CD1c-positive myeloid dendritic cell (primary cell): ENCODE data around the gene MYO5C.
A peak's percentile ranks its signal among the peaks of the same experiment; 100 is the strongest.

ENCODE experiments used
- DNase-seq: peaks from one replicate; pipeline ENCODE4 v3.0.0-alpha.2; 2016; ENCODE audit errors: extremely low spot score

MYO5C gene

GRCh38 chr15:52213206-52213605 is 82.4 kb downstream of the MYO5C start:
- no peak for DNase-seq

GRCh38 chr15:52208306-52208946 is 87.2 kb downstream of the MYO5C start:
- DNase-seq, result peak; percentile 64

- DNase-seq, result peak; percentile 31
These were observed 88.4 kb downstream of the MYO5C start for GRCh38 chr15:52207191-52207590.

GRCh38 chr15:52206446-52206845 is 89.2 kb downstream of the MYO5C start:
- DNase-seq, result no peak

GRCh38 chr15:52204657-52205056 is 90.9 kb downstream of the MYO5C start:
- DNase-seq, result no peak

GRCh38 chr15:52200831-52201365 is 94.7 kb downstream of the MYO5C start:
- no peak for DNase-seq

- no peak for DNase-seq
These were observed 96.3 kb downstream of the MYO5C start for GRCh38 chr15:52199271-52199670.

GRCh38 chr15:52196891-52197290 is 98.7 kb downstream of the MYO5C start:
- no peak for DNase-seq

GRCh38 chr15:52193791-52194190 is 101.8 kb downstream of the MYO5C start:
- no peak for DNase-seq

- no peak for DNase-seq
These were observed 102.3 kb downstream of the MYO5C start for GRCh38 chr15:52193321-52193720.

GRCh38 chr15:52191207-52191606 is 104.4 kb downstream of the MYO5C start, which contains the start of gene GNB5:
Gene GNB5, minus strand, starts transcription at chr15:52191392. Its CDS starts 6,716 bp downstream, at chr15:52184676.
- DNase-seq, result no peak

- DNase-seq, result no peak
These were observed 108.7 kb downstream of the MYO5C start for GRCh38 chr15:52186651-52187486.

GRCh38 chr15:52185151-52185561 is 110.4 kb downstream of the MYO5C start:
- DNase-seq, result no peak

- DNase-seq, result no peak
These were observed 110.9 kb downstream of the MYO5C start for GRCh38 chr15:52184721-52185120.

GRCh38 chr15:52183562-52184173 is 111.9 kb downstream of the MYO5C start:
- DNase-seq, result peak; percentile 16

GRCh38 chr15:52181938-52182780 is 113.4 kb downstream of the MYO5C start:
- DNase-seq, result no peak

GRCh38 chr15:52180851-52181450 is 114.7 kb downstream of the MYO5C start:
- DNase-seq, result no peak

- DNase-seq, result no peak
These were observed 115.3 kb downstream of the MYO5C start for GRCh38 chr15:52180196-52180835.

GRCh38 chr15:52179278-52180195 is 116.1 kb downstream of the MYO5C start:
- peak; percentile 79 for DNase-seq
